ENCODE results near the gene MPP3. TPM values are rescaled to one million over a fixed set of nuclear protein-coding genes. Genes with fewer than 3 reads are reported as not detected.

Gene MPP3
- total and polyA plus RNA-seq, 4 donors = 9.9 to 38.7 (median 24.6) TPM

- H3K9ac ChIP-seq (ENCODE audit: insufficient read depth in 1 of 2, low read length in 2 of 2) = no peak within 1 kb of the TSS
- 25 to 28% methylated on average over 17 of the region's 17 CpGs for WGBS, 2 donors
- H3K9me3 ChIP-seq (ENCODE audit: control insufficient read depth in 4 of 4, insufficient read depth in 3 of 4, low read length in 3 of 4) = no peaks in the 10 kb centered on the region
- ATAC-seq (ENCODE audit: insufficient read depth, low FRiP score) (no peak), DNase-seq (no peak)
- H3K36me3 ChIP-seq (ENCODE audit: control insufficient read depth in 4 of 4, insufficient read depth in 4 of 4, low read length in 4 of 4) = no peaks in the 10 kb centered on the region
- peaks cover 0 to 7% (median 0%) of the 10 kb centered on the region in 5 donors for H3K4me1 ChIP-seq (ENCODE audit: control insufficient read depth in 5 of 5, insufficient read depth in 5 of 5, low read length in 5 of 5)
- H3K27me3 ChIP-seq (ENCODE audit: control insufficient read depth in 3 of 3, insufficient read depth in 3 of 3, low read length in 2 of 3) = no peaks in the 10 kb centered on the region
- TF ChIP-seq CTCF (IDR thresholded peaks at IDR 0.05; ENCODE audit: control extremely low read depth, extremely low read depth) = no peak
- peak within 1 kb of the TSS; percentile 56 to 74 for H3K27ac ChIP-seq (ENCODE audit: low read depth in 1 of 2, low read length in 1 of 2)
- H3K4me3 ChIP-seq = no peak within 1 kb of the TSS
Measured at GRCh38 chr17:43846963-43847371, 14.0 kb upstream of the MPP3 start, which contains the start of gene CD300LG. TSS of gene CD300LG (plus strand) at chr17:43847176. CDS start at chr17:43847217, 41 bp downstream.

- Histone ChIP-seq H3K36me3 (ENCODE audit: control insufficient read depth in 4 of 4, insufficient read depth in 4 of 4, low read length in 4 of 4) (no peaks in the 10 kb centered on the region), H3K9me3 (ENCODE audit: control insufficient read depth in 4 of 4, insufficient read depth in 3 of 4, low read length in 3 of 4) (no peaks in the 10 kb centered on the region), H3K4me1 (ENCODE audit: control insufficient read depth in 5 of 5, insufficient read depth in 5 of 5, low read length in 5 of 5) (peaks cover 0 to 7% (median 0%) of the 10 kb centered on the region in 5 donors), H3K27me3 (ENCODE audit: control insufficient read depth in 3 of 3, insufficient read depth in 3 of 3, low read length in 2 of 3) (no peaks in the 10 kb centered on the region), H3K9ac (ENCODE audit: insufficient read depth in 1 of 2, low read length in 2 of 2) (no peak overlapping the region), H3K4me3 (no peak overlapping the region), H3K27ac (ENCODE audit: low read depth in 1 of 2, low read length in 1 of 2) (peak overlapping the region in 1 of 2 donors; percentile 56)
- DNase-seq (peak; percentile 64 to 72 (median 68)), ATAC-seq (ENCODE audit: insufficient read depth, low FRiP score) (peak; percentile 84)
- WGBS, 2 donors = 9 to 13% methylated on average over 13 of the region's 13 CpGs
- TF ChIP-seq CTCF (IDR thresholded peaks at IDR 0.05; ENCODE audit: control extremely low read depth, extremely low read depth) = peak; percentile 95
Measured at GRCh38 chr17:43846221-43846712, 13.3 kb upstream of the MPP3 start.

DNA sequence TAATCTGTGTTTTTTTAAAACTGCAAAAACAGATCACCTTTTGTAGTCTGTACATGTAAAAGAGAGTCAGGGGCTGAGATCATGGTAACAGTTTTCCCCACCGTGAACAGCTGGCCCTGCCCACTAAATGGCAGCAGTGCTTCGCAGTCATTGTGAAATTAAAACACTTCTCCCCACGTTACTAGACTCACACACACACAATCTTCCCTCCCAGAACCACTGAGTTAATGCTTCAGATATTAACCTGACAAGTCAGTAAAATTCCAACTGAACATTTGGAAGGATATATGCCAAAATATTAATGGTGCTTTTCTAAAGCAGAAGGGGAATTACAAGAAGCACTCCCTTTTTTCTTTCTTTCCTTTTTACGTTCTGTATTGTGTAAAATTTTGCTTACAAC is 12.8 kb upstream of the MPP3 start:
- Histone ChIP-seq H3K27ac (ENCODE audit: low read depth in 1 of 2, low read length in 1 of 2) (no peak overlapping the region), H3K9ac (ENCODE audit: insufficient read depth in 1 of 2, low read length in 2 of 2) (no peak overlapping the region), H3K4me1 (ENCODE audit: control insufficient read depth in 5 of 5, insufficient read depth in 5 of 5, low read length in 5 of 5) (peaks cover 0 to 7% (median 0%) of the 10 kb centered on the region in 5 donors), H3K4me3 (no peak overlapping the region), H3K9me3 (ENCODE audit: control insufficient read depth in 4 of 4, insufficient read depth in 3 of 4, low read length in 3 of 4) (no peaks in the 10 kb centered on the region), H3K36me3 (ENCODE audit: control insufficient read depth in 4 of 4, insufficient read depth in 4 of 4, low read length in 4 of 4) (no peaks in the 10 kb centered on the region), H3K27me3 (ENCODE audit: control insufficient read depth in 3 of 3, insufficient read depth in 3 of 3, low read length in 2 of 3) (no peaks in the 10 kb centered on the region)
- 52 to 68% methylated on average over 4 of the region's 4 CpGs for WGBS, 2 donors
- ATAC-seq (ENCODE audit: insufficient read depth, low FRiP score) = no peak
- no peak for DNase-seq
- TF ChIP-seq CTCF (IDR thresholded peaks at IDR 0.05; ENCODE audit: control extremely low read depth, extremely low read depth) = no peak

DNA sequence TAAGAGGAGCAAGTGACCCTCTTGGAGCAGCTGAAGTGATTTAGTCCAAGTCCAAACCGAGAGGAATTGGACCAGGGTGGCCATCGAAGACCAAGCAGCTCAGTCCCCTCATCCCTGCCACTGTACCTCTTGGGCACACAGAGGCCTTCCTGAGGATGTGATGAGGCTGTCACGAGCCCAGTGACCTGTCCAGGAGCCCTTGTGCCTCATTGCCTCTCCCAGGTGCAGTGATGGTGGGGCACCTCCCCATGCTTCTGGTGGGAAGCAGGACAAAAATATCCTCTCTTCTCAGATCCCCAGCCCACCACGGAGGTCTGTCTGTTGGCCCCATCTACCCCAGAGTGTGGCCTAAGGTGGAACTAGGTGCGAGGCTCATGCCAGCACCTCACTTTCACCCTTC is 11.3 kb upstream of the MPP3 start:
- no peak for TF ChIP-seq CTCF (IDR thresholded peaks at IDR 0.05; ENCODE audit: control extremely low read depth, extremely low read depth)

More for the DNA sequence above, 11.3 kb upstream of the MPP3 start:
- H3K9me3 ChIP-seq (ENCODE audit: control insufficient read depth in 4 of 4, insufficient read depth in 3 of 4, low read length in 3 of 4) = no peaks in the 10 kb centered on the region
- H3K4me3 ChIP-seq = no peak overlapping the region
- H3K4me1 ChIP-seq (ENCODE audit: control insufficient read depth in 5 of 5, insufficient read depth in 5 of 5, low read length in 5 of 5) = peaks cover 0 to 7% (median 5%) of the 10 kb centered on the region in 5 donors
- H3K9ac ChIP-seq (ENCODE audit: insufficient read depth in 1 of 2, low read length in 2 of 2) = no peak overlapping the region
- WGBS, 2 donors = 91 to 95% methylated on average over 5 of the region's 5 CpGs
- H3K27ac ChIP-seq (ENCODE audit: low read depth in 1 of 2, low read length in 1 of 2) = no peak overlapping the region
- ATAC-seq (ENCODE audit: insufficient read depth, low FRiP score) (no peak), DNase-seq (no peak)
- peaks cover 0 to 4% (median 0%) of the 10 kb centered on the region in 3 donors for H3K27me3 ChIP-seq (ENCODE audit: control insufficient read depth in 3 of 3, insufficient read depth in 3 of 3, low read length in 2 of 3)
- no peaks in the 10 kb centered on the region for H3K36me3 ChIP-seq (ENCODE audit: control insufficient read depth in 4 of 4, insufficient read depth in 4 of 4, low read length in 4 of 4)

All from lung (tissue), 12 donors.